Left ventricle myocardium superior (tissue), 1 donor: Measurements from ENCODE around the gene OMD. TPM values are rescaled to one million over a fixed set of nuclear protein-coding genes. Genes with fewer than 3 reads are reported as not detected.

ENCODE experiments used
- ATAC-seq: fragments of 200-7000 bp; cut with Tn5 transposase; one replicate; pipeline ENCODE4 v1.9.1; 2020; ENCODE audit warnings: mild to moderate bottlenecking, moderate library complexity
- DNase-seq: peaks from one replicate; pipeline ENCODE4 v3.0.0-alpha.2; 2020
- intact Hi-C: fragments of 100-400 bp; cut with micrococcal nuclease; formaldehyde crosslinking; loops from one replicate; pipeline ENCODE4 v1.11.0; 2022
- long read RNA-seq: library from polyadenylated mRNA; unstranded; transcript quantifications from one replicate; pipeline ENCODE4 v2.0.0, GENCODE V29; 2021
- total RNA-seq: library from RNA; stranded (reverse); fragmentation: NEBNext Ultra II Directional; extraction: Animal tissue kit (Norgen Biotek cat#: 25700); gene quantifications from one replicate; pipeline ENCODE4 v1.2.1, GENCODE V29; 2021
- donor health status: DM: no; HTN: yes; CAD: no; lungs with severe emphysema.

Gene OMD, protein sequence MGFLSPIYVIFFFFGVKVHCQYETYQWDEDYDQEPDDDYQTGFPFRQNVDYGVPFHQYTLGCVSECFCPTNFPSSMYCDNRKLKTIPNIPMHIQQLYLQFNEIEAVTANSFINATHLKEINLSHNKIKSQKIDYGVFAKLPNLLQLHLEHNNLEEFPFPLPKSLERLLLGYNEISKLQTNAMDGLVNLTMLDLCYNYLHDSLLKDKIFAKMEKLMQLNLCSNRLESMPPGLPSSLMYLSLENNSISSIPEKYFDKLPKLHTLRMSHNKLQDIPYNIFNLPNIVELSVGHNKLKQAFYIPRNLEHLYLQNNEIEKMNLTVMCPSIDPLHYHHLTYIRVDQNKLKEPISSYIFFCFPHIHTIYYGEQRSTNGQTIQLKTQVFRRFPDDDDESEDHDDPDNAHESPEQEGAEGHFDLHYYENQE
- 4.4 TPM for total RNA-seq
- long read RNA-seq, partial matches to known transcripts: 0 of 1 reads
- long read RNA-seq, other reads (novel, unspliced or antisense): 0 of 1 reads

DNA sequence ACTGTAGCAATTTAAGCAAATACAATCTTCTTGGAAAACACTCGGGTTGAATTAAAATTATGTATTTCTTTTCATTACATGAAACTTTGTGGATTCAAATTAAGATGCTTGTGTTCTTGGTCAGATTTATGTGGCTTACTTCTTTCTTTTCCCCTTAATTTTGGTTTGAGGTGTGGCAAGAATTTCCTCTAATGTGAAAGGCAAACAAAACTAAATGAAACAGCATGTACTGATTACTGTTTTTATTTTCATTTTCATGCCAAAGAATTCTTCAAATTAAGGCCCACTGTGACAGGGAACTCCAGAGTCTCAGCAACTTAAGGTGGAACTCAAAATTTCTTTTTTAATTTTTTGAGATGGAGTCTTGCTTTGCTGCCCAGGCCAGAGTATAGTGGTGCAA, at the start of gene OMD:
Gene OMD (minus strand): TSS at position 132 of the 400 bp plus-strand sequence. CDS start 6,913 bp downstream, outside the sequence.
- ATAC-seq (peak; percentile 86), DNase-seq (no peak)
- intact Hi-C loops: no loop called here

DNA sequence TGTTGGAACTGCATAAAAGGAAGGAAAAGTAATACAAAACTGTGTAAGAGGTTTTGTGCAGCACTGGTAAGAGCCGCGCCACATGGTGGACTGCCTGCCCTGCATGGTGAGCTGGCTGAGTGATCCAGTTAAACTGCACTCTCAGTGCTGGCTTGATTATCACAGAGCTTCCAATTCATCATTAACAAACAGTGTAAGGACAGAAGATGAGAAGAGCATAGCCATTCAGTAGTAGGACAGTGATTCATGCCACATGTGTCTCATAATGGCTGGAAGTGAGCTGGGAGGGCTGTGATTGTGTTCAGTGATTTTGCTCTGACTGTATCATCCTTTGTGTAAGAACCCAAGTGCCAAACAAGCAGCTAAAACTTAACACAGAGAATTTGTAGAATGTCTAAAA, 43.9 kb upstream of the OMD start:
- DNase-seq: no peak
- intact Hi-C loops: no loop called here
- no peak for ATAC-seq

DNA sequence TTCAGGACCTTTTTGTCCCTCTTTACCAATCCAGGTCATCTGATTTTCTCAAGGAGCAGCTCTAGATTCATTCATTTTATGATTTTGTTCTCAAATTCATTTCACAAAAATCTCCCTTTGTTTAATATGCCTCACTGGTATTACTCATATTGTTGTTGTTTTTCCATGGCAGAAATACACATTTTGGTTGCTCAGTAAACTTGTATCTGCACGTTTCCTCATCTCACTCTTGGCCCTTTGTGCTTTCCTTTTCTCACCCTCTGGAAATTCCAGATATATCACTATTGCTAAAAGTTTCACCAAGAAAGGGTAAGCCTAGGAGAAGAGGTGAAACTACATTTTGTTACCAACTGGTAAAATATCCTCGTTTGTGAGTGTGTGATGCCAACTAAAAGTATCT, 43.2 kb upstream of the OMD start:
- no peak for DNase-seq
- no peak for ATAC-seq
- intact Hi-C loops: no loop called here

DNA sequence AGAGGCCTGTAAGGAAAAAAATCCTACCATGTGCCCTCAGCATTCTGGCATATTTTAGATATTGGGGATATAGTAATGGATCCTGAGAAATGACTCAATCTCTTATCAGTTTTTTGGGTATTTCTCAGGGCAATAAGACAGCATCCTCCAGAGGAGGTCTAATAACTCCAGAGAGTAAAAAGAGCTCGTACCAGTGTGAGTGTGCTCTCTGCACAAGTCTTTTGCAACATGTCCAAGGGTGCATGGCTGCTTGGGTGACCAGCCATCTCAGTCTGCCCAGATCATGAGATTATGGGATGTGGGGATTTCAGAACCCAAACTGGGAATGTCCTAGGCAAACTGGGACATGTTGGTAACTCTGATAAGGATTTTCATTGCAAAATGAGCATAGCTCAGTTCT, 42.8 kb upstream of the OMD start:
- intact Hi-C loops: no loop called here
- no peak for DNase-seq
- ATAC-seq: no peak

DNA sequence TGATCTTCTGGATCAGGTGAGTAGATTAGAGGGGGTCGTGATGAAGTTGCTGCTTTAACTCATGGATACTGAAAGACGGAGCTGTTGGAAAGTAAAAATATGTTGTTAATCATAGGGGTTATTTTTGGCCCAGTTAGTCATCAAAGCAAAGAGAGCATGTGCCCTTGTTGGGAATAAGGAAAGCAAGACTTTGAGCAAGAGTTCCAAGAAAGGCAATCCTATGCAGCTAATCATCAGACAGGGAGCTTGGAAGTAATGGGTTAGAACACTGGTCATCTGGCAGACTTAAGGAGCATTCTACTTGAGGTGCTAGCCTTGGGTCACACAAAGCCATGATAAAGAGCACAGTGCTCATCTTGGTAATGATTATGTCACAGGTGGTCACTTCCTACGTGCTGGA, 39.7 kb upstream of the OMD start:
- intact Hi-C loops: no loop called here
- no peak for DNase-seq
- ATAC-seq: peak; percentile 70

DNA sequence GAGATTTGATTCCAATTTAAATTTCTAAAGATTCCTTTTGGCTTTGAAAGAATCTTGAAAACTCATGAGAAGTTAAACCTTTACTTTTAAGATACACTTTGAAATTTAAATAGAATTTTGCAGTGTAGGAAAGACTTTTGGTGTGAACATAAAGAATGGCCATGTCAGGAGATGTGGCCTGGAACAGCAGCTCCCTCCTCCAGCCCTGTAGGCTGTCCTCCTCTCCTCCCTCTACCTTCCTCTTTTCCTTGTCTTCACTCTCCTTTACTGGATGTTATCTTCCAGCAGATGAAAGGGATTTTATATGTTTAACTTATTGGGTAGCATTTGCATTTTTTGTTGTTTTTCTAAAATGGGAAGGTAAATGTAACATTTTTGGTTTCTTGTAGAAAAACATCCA, 39.1 kb upstream of the OMD start:
- ATAC-seq (peak; percentile 41), DNase-seq (no peak)
- intact Hi-C loops: no loop called here

DNA sequence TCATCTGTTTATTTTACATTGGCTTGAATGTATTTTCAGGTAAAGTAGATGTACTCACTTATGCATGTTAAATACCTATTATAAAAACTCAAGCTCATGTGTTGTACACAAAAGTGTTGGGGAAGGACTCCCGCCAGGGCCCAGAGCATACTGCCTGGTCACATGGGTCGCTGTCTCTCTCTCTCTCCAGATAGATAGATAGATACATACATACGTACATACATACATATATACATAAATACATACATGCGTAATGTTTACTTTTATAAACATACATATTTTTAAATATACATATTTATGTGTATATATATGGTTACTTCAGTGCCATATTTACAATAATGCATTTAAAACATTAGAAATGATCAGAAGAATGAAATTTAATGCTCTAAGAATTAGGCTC, 33.3 kb upstream of the OMD start:
- intact Hi-C loops: no loop called here
- DNase-seq: no peak
- ATAC-seq: no peak

DNA sequence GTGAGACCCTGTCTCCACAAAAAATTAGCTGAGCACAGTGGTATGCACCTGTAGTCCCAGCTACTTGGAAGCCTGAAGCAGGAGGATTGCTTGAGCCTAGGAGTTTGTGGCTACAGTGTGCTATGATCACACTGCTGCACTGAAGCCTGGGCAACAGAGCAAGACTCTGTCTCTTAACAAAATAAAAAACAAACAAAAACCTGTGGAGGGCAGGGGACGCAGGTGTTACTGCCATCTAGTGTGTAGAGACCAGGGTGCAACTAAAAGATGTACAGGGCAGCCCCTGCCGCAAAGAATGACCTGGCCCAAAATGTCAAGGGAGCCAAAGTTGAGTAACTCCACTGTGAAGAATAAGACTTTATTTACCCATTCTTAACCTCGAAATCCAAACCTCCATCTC, 30.9 kb upstream of the OMD start:
- ATAC-seq (no peak), DNase-seq (no peak)
- intact Hi-C loops: no loop called here

DNA sequence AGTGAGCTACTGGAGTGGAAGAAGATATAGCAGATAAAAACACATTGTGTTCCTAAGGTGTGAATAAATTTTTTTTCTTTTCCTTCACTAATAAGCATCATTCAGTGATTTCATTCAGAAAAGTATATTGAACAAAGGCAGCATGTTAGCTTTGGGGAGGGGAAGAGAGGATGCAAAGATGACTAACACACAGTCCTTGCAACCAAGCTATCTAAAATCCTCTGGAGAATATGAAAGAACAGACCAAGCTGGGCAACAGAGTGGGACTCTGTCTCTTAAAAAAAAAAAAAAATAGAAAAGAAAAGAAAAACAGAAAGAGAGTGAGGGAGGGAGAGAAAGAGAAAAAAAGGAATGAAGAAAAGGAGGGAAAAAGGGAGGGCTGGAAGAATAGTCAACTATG, 22.3 kb upstream of the OMD start:
- ATAC-seq (peak; percentile 23), DNase-seq (no peak)
- intact Hi-C loops: no loop called here

DNA sequence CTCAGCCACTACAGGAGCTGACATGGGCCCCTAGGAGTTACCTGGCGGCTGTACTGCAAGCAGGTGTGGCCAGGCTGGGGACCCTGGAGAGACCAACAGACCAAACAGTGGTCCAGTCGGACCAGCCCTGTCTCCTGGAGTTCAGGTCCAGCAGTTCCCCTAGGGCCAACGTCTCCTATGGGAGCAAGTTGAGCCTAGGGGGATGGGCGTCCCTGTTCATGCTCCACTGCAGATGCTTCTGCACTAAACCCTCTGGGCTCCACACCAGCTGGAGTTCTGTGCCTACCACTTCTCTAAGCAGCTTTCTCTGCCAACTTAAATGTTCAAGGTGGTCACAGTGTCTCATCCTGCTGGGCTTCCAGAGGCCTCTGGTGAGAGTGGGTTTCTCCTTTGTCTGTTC, 20.6 kb upstream of the OMD start:
- no peak for ATAC-seq
- no peak for DNase-seq
- intact Hi-C loops: no loop called here

DNA sequence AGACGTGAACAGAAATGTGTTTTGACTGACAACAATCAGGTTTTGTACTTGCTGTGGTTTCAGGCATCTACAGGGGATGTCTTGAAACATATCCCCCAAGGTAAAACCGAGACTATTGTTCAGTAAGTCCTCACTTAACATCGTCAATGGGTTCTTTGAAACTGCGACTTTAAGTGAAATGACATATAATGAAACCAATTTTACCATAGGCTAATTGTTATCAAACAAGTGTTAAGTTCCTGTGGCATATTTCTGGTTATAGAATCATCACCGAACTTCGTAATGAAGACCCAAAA, 16.4 kb upstream of the OMD start:
- no peak for ATAC-seq
- intact Hi-C loops: no loop called here

DNA sequence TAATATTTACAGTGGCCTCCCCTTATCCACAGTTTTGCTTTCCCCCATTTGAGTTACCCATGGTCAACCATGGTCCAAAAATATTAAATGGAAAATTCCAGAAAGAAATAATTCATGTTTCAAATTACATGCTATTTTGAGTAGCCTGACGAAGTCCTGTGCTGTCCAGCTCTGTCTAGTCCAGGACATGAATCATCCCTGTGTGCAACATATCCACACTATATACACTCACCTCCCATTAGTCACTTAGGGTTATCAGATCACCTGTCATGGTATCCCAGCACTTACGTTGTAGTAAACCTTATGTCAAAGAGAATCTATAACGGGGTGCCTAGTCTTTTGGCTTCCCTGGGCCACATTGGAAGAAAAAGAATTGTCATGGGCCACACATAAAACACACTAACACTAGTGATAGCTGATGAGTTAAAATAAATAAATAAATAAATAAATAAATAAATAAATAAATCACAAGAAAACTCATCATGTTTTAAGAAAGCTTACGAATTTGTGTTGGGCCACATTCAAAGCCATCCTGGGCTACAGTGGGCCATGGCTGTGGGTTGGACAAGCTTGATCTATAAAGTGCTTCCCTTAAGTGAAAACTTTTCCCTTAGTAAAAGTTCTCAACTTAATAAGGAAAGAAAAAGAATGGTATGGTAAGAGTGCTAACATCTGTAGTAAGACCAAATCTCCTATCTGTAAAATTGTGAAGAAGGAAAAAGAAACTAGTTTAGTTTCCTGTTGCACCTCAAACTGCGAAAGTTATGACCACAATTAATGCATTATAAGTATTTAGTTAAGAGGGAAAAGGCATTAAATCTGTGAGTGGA, 15.9 kb upstream of the OMD start:
- DNase-seq (no peak), ATAC-seq (no peak)
- intact Hi-C loops: no loop called here

More for the DNA sequence above, 16.4 kb upstream of the OMD start:
- DNase-seq: no peak

DNA sequence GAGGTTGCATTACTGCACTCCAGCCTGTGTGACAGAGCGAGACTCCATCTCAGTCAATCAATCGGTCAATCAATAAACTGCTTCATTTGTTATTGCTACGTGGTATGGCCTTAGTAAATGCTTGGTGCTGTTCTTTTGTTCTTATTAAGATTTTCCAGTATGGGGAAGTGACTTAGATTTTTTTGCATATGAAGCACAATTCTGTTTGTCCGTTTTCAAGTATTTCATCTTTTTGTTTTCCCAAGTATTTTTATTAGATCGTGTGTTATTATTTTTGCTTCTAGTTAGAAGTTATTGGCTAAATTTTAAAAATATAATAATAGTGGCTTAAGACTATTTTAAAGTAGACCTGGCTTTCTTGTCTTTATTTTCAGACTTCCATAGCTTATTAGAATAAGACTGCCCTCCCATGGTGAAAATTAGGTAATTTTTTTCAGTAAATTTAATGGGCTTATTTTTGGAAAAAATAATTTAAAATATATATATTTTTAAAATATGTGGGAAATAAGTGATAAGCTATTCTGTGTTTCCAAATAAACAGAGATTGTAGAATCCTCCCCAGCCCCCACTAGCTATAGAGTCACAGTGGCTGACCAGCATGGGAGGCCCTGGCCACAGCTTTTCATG, 14.7 kb upstream of the OMD start:
- DNase-seq (no peak), ATAC-seq (no peak)
- intact Hi-C loops: no loop called here

DNA sequence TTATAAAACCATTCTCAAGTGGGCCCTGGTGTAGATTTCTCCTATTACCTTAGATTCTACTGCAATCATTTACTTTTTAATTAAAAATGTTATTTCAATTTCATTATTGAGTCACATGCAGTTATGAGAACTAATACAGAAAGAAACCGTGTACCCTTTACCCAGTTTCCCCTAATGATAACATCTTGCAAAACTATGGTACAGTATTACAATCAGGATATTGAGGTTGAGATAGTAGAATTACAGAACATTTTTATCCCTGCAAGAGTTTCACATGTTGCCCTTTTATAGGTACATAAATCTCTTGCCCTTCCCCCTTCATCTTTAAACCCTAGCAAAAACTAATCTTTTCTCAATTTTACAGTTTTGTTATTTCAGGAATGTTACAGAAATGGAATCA, 11.0 kb upstream of the OMD start:
- no peak for ATAC-seq
- no peak for DNase-seq
- intact Hi-C loops: no loop called here

DNA sequence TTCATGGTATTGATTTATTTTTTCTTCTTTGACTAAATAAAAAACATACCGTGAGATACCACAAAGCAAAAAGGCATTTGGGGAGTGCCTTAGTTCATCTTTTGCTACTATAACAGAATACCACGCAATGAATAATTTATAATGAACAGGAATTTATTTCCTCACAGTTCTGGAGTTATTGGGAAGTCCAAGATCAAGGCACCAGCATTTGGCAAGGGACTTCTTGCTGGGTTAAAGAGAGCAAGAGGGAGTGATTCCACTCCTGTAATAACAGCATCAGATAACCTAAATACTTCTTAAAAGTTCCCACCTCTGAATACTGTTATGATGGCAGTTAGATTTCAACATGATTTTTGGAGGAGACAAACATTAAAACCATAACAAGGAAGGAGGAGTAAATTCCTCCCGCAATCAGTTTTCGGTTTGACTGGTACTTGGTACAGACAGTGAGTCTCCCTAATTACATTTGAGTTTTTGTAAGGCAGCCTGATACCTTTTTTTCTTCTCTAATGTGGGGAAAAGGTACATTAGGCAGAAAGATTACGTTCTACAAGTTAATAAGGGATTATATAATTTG, 8.8 kb upstream of the OMD start:
- ATAC-seq (no peak), DNase-seq (no peak)
- intact Hi-C loops: no loop called here

DNA sequence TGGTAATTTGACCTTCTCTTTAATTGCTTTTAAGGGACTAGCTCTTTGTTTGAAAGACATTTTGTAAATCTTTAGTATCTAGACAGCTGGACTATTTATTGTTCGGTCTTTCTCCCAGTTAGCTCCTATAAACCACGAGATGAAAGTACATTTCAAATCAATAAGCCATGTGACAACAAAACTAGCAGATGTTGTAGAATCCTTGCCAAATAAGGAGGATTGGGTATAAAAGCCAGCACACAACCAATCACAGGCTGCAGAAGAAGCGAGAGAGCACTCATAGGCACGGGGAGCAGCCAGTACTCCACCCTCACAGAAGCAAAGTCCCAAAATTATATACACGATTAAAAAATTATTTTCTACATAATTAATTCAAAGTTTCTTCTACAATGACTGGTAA, 8.1 kb upstream of the OMD start:
- intact Hi-C loops: no loop called here
- ATAC-seq (peak; percentile 32), DNase-seq (no peak)

DNA sequence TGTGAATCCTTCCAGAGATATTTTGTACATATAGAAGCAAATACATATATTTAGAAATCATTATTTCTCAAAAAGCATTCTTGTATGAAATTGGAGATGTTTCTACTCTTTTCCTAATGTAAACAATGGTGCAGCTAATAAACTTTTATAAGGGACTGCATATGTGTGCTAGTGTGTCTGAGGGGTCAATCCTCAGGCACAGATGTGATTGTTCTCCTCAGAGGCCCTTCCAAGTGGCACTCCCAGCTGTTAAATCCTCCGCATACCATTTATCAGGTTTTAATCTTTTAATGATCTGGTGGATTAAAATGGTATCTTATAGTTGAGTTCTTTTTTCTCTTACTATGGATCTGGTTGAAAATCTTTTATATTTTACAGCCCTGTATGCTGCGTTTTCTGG, 5.6 kb upstream of the OMD start:
- DNase-seq: no peak
- ATAC-seq: no peak
- intact Hi-C loops: no loop called here

DNA sequence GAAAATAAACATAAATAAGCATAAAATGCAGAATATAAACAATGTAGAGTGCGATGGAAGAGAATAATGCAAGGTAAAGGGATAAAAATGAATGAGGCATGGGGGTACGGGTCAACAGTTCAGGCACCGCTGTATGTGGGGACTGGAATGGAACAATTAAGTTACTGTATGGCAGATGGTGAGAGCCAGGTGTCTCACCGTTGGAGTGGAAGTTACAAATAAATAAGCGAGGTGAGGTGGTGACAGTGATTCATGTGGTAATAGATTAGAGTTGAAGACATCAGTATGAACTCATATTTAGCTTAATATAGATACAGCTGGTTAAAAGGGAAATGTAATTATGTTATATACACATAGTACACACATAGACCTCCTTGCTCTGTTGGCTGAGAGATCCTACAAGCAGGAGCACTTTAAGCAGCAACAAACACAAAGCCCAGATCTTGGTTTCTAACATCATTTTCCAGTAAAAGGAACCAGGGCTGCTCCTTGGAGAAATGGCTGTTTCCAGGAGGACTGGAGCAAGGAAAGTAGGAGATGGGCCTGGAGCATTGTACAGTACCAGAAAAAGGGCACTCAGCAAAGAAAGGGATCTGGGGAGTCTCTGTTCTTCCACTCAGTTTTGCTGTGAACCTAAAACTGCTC, 2.4 kb upstream of the OMD start:
- intact Hi-C loops: no loop called here
- DNase-seq (no peak), ATAC-seq (no peak)

DNA sequence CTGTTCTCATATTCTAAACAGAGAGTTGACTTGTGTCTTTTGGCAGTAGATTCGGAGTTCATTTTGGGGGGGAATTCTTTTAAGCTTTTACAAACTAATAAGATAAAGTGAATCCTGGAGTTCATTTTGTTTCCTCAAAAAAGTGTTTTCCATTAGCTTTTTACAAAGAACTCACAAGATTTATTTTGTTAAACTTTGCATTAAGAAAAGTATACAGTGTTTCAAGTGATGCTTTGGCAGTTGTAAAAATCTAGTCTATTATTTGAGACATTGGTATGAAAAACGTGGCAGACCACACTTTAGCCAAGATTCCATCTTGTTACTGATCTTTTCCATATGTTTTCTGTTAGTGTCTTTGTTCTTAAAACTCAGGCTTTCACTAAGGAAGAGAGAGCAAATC, 1.2 kb upstream of the OMD start:
- no peak for DNase-seq
- intact Hi-C loops: no loop called here
- ATAC-seq: no peak

DNA sequence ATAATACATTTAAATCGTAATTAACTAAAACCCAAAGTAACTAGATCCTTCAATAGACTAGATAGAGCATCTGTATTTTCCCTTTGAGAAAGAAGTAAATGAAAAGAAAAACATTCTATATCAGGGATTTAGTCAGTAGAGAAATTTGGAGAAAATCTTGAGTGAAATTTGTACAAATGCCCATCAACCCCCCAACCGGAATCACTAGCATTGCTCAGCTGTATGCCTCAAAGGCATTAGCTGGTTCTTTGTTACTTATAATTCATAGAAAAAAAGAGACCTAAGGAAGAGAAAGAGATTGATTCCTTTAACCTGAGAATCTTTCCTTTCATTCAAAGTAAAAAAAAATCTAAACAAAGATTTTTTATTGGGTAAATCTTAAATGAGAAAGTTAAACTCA, 659 bp downstream of the OMD start:
- ATAC-seq (no peak), DNase-seq (no peak)
- intact Hi-C loops: no loop called here
